Pancreas (tissue), 10 donors: ENCODE data around the gene LRRC75A. TPM values are rescaled to one million over a fixed set of nuclear protein-coding genes. Genes with fewer than 3 reads are reported as not detected.

Experiments
- ATAC-seq, 4 donors: fragments of 200-7000 bp; cut with Tn5 transposase; one replicate each; pipeline versions ENCODE4 v1.8.0 to v1.9.1; 2020; ENCODE audit warnings: mild to moderate bottlenecking in 4 of 4, moderate library complexity in 4 of 4
- DNase-seq, 6 donors: peaks; one replicate each; pipeline ENCODE4 v3.0.0-alpha.2; 2020
- FAIRE-seq: peaks from 2 replicates; lab custom pipeline; 2012; peaks lifted over from hg19 to GRCh38; lab: Jason Lieb, UNC
- H3K27ac ChIP-seq, 4 donors: fragments of 200-600 bp; sonication (generic); 1 replicate in 3 of 4; 2 replicates in 1 of 4; pipeline versions ENCODE4 v1.5.0 to v1.8.0; 2020
- H3K27me3 ChIP-seq, 4 donors: fragments of 200-600 bp; one replicate each; pipeline ENCODE4 v1.8.0; 2021
- H3K36me3 ChIP-seq, 3 donors: fragments of 200-600 bp; sonication (generic) in 1 of 3; one replicate each; pipeline versions ENCODE4 v1.5.0 to v1.8.0; 2020 to 2021
- H3K4me1 ChIP-seq, 3 donors: fragments of 200-600 bp; one replicate each; pipeline ENCODE4 v1.8.0; 2021
- H3K4me3 ChIP-seq, 4 donors: fragments of 200-600 bp; sonication (generic) in 2 of 4; one replicate each; pipeline versions ENCODE4 v1.5.0 to v1.8.0; 2020 to 2021
- H3K9me3 ChIP-seq, 4 donors: fragments of 200-600 bp; one replicate each; pipeline ENCODE4 v1.8.0; 2021
- CTCF ChIP-seq, 4 donors: fragments of 200-600 bp; sonication (generic) in 3 of 4; IDR thresholded peaks; one replicate each; pipeline versions ENCODE4 v1.5.0 to v1.8.0; 2021; ENCODE audit warnings: antibody characterized with exemption in 4 of 4
- WGBS, 2 donors: extraction: QIAGEN DNeasy Blood & Tissue Kit; methylation state at CpG; one replicate each; pipeline ENCODE4 v1.1.7; 2013; 5-methylcytosine and 5-hydroxymethylcytosine counted together
- intact Hi-C, 3 donors: fragments of 100-400 bp; cut with DNase I; formaldehyde crosslinking; loops; one replicate each; pipeline versions ENCODE4 v1.11.1 to v1.14.2; 2022
- polyA plus RNA-seq, 2 donors: library from polyadenylated mRNA; stranded (reverse); fragments of 200-250 nt; gene quantifications; one replicate each; pipeline ENCODE4 v1.2.3, GENCODE V29; 2013
- total RNA-seq, 6 donors: library from RNA; stranded (reverse); fragmentation: NEBNext Ultra II Directional in 4 of 6; extraction: Animal tissue kit (Norgen Biotek cat#: 25700) in 4 of 6; gene quantifications; one replicate each; pipeline versions ENCODE4 v1.2.1 to v1.2.4, GENCODE V29; 2021 to 2023
- donor health status: healthy with polysubstance abuse.
- donor health status: DM: no; HTN: no; CAD: no; lungs with moderate emphysema.
- donor health status: DM: no; HTN: no; CAD: no.
- donor health status: control.
- donor health status: control.
- donor health status: Bipolar disorder and iron deficiency.
- donor health status: DM: yes; HTN: yes; CAD: no.
- donor health status: DM: no; HTN: no; CAD: no.
- donor health status: DM: no; HTN: no; CAD: no.
- donor health status: DM: yes; HTN: yes; CAD: no.

The LRRC75A gene
- total and polyA plus RNA-seq, 8 donors, result 0.95 to 4.0 (median 2.0) TPM

GRCh38 chr17:16444258-16444886 lies 47.6 kb downstream of the LRRC75A start:
- no peak for FAIRE-seq
- Histone ChIP-seq H3K27ac (peak overlapping the region in 2 of 4 donors; percentile 16 to 63), H3K27me3 (no peaks in the 10 kb centered on the region), H3K36me3 (peaks cover 0 to 28% (median 7%) of the 10 kb centered on the region in 3 donors), H3K9me3 (no peaks in the 10 kb centered on the region), H3K4me1 (peaks cover 20 to 52% (median 32%) of the 10 kb centered on the region in 3 donors), H3K4me3 (no peak overlapping the region)
- 72 to 76% methylated on average over 6 of the region's 6 CpGs for WGBS, 2 donors
- peak; percentile 26 to 67 (median 54) for ATAC-seq
- DNase-seq, result peak in 3 of 6 donors; percentile 47 to 70 (median 51)
- intact Hi-C loops, result no loop called here
- TF ChIP-seq CTCF (IDR thresholded peaks at IDR 0.05), result no peak

GRCh38 chr17:16443511-16444257 lies 48.3 kb downstream of the LRRC75A start:
- H3K4me1 ChIP-seq, result peaks cover 20 to 52% (median 32%) of the 10 kb centered on the region in 3 donors
- H3K36me3 ChIP-seq, result peaks cover 0 to 28% (median 7%) of the 10 kb centered on the region in 3 donors
- ATAC-seq, result no peak
- H3K27ac ChIP-seq, result peak overlapping the region in 1 of 4 donors; percentile 16
- intact Hi-C loops, result no loop called here
- 85 to 91% methylated on average over 27 of the region's 27 CpGs for whole genome bisulfite sequencing, 2 donors
- no peak for FAIRE-seq
- no peak for TF ChIP-seq CTCF (IDR thresholded peaks at IDR 0.05)
- DNase-seq, result peak in 2 of 6 donors; percentile 16 to 29
- no peaks in the 10 kb centered on the region for H3K27me3 ChIP-seq
- H3K4me3 ChIP-seq, result no peak overlapping the region
- H3K9me3 ChIP-seq, result no peaks in the 10 kb centered on the region

- Histone ChIP-seq H3K36me3 (peaks cover 0 to 28% (median 7%) of the 10 kb centered on the region in 3 donors), H3K9me3 (no peaks in the 10 kb centered on the region), H3K27ac (no peak overlapping the region), H3K4me3 (no peak overlapping the region), H3K27me3 (no peaks in the 10 kb centered on the region), H3K4me1 (peaks cover 20 to 52% (median 32%) of the 10 kb centered on the region in 3 donors)
- intact Hi-C loops, result no loop called here
- no peak for TF ChIP-seq CTCF (IDR thresholded peaks at IDR 0.05)
- 75 to 78% methylated on average over 7 of the region's 7 CpGs for WGBS, 2 donors
- ATAC-seq (no peak), FAIRE-seq (no peak), DNase-seq (peak in 1 of 6 donors; percentile 9)
Observed at GRCh38 chr17:16442594-16443510, 49.1 kb downstream of the LRRC75A start.

- peaks cover 20 to 52% (median 32%) of the 10 kb centered on the region in 3 donors for H3K4me1 ChIP-seq
- WGBS, 2 donors, result 71 to 76% methylated on average over 1 of the region's 1 CpG
Observed at GRCh38 chr17:16442141-16442540, 49.9 kb downstream of the LRRC75A start.

More at GRCh38 chr17:16442141-16442540, 49.9 kb downstream of the LRRC75A start:
- Histone ChIP-seq H3K4me3 (no peak overlapping the region), H3K27ac (no peak overlapping the region), H3K9me3 (no peaks in the 10 kb centered on the region), H3K36me3 (peaks cover 0 to 28% (median 7%) of the 10 kb centered on the region in 3 donors), H3K27me3 (no peaks in the 10 kb centered on the region)
- intact Hi-C loops, result no loop called here
- no peak for FAIRE-seq
- TF ChIP-seq CTCF (IDR thresholded peaks at IDR 0.05), result no peak
- no peak for ATAC-seq
- peak in 1 of 6 donors; percentile 10 for DNase-seq
